ENCODE data around the gene RUNDC3A.
"Not testable (repeated sequence)": the region's sequence is repeated elsewhere in the genome, so short reads cannot be mapped to it uniquely, and the experiment has no call there.

The RUNDC3A gene

GRCh38 chr17:44361292-44362260 lies 53.2 kb downstream of the RUNDC3A start:
- DNase-seq: no peak

GRCh38 chr17:44362459-44362948 lies 54.1 kb downstream of the RUNDC3A start:
- no peak for DNase-seq

GRCh38 chr17:44362949-44363612 lies 54.7 kb downstream of the RUNDC3A start:
- DNase-seq: no peak

GRCh38 chr17:44363613-44364159 lies 55.3 kb downstream of the RUNDC3A start, which contains the start of gene FAM171A2:
Gene FAM171A2, minus strand, starts transcription at chr17:44363853. Its CDS starts 139 bp downstream, at chr17:44363714.
- peak; percentile 4 to 28 for DNase-seq

GRCh38 chr17:44365051-44365450 lies 56.6 kb downstream of the RUNDC3A start:
- not testable (repeated sequence) for DNase-seq

- no peak for DNase-seq
Measured at GRCh38 chr17:44367231-44367979, 59.0 kb downstream of the RUNDC3A start.

Measured in bone marrow (tissue), 2 donors.